NCI-H1092 treated with DMSO at 0.1 percent for 48 hours (cell line): ENCODE measurements around the gene INTS15.
"Not testable (repeated sequence)": the region's sequence is repeated elsewhere in the genome, so short reads cannot be mapped to it uniquely, and the experiment has no call there.

Experiments
- DNase-seq: peaks from one replicate; lab custom pipeline; 2025; lab: John Stamatoyannopoulos, UW

The INTS15 gene

DNA sequence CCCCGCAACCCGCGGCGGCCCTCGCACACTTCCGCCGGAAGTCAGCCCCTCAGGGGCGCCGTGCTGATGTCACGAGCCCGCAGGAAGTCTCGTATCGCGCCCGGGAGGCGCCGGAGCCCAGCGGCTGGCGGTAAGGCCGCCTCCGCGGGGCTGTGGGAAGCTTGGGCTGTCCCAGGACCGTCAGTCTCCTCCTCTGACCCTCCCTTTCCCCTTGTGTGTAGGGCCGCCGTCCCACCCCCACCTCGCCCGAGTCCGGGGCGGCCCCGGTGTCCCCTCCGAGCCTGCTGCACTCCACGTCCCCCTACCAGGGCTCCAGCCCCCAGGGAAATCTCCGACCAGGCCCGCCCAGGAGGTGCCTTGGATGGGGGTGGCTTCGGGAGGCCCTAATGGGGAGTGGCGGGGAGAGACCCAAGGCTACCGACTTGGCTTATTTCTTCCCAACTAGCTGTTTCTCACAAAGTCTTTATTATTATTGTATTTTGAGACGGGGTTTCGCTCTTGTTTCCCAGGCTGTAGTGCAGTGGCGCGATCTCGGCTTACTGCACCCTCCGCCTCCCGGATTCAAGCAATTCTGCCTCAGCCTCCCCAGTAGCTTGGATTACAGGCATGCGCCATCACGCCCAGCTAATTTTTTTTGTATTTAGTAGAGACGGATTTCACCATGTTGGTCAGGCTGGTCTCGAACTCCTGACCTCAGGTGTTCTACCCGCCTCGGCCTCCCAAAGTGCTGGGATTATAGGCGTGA, 12.3 kb upstream of the INTS15 start, which contains the start of gene ZDHHC4:
Gene ZDHHC4 (plus strand): TSS at position 86 of the 745 bp plus-strand sequence. CDS start 3,108 bp downstream, outside the sequence.
- peak; percentile 91 for DNase-seq

DNA sequence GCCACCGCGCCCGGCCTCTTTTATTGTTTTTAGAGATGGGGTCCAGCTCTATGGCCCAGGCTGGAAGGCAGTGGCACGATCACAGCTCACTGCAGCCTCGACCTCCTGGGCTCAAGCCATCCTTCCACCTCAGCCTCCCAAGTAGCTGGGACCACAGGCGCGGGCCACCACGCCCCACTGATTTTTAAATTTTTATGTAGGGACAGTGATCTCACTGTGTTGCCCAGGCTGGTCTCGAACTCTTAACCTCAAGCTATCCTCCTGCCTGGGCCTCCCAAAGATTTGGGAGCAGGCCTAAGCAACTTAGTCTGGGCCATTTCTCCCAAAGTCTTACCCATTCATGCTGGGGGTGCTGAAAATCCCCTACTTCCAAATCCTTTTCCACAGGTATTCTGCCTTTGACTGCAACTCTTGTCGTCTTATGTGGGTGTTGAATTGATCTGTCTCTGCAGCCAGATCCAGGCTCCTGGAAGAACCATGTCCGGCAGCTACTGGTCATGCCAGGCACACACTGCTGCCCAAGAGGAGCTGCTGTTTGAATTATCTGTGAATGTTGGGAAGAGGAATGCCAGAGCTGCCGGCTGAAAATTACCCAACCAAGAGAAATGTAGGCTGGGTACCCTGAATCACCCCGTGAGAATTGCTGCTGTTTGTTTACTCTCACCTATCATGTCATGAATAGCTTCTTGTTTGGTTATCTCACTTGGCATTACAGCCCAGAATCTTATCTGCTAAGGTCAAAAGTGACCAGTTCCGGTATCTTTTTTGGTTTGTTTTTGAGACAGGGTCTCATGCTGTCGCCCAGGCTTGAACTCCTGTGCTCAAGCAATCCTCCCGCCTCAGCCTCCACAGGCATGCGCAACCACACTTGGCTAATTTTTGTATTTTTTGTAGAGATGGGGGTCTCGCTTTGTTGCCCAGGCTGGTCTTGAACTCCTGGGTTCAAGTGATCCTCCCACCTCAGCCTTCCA, 11.4 kb upstream of the INTS15 start:
- DNase-seq, result no peak

DNA sequence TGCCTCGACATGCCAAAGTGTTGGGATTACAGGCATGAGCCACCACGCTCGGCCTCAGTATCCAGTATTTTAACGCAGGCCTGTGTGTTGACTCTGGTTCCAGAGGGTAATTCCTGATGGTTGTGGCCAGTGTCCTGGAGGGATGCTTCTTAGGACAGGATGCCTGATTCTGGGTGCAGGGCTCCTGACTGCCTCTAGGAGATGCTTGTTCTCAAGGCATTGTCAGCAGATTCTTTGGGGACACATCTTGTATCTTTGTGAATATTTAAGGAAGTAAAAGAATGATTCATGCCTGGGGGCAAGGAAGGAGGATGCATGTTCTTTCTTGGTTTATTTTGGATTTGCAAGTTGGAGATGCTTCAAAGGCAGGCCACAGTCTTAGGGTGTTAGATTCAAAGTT, 10.4 kb upstream of the INTS15 start:
- no peak for DNase-seq

DNA sequence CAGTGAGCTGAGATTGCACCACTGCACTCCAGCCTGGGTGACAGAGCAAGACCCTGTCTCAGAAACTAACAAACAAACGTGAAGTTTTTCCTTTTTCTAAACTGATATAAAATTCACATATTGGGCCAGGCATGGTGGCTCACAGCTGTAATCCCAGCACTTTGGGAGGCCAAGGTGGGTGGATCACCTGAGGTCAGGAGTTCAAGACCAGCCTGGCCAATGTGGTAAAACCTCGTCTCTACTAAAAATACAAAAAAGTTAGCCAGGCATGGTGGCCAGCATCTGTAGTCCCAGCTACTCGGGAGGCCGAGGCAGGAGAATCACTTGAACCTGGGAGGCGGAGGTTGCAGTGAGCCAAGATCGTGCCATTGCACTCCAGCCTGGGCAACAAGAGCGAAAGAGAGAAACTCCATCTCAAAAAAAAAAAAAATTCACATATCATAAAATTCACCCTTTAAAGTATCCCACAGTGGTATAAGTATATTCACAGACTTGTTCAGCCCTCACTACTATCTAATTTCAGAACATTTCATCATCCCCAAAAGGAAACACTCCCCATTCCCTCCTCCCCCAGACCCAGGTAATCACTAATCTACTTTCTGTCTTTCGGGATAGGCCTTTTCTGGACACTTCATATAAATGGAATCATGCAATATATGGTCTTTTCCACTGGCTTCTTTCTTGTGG, 3.9 kb upstream of the INTS15 start:
- not testable (repeated sequence) for DNase-seq

DNA sequence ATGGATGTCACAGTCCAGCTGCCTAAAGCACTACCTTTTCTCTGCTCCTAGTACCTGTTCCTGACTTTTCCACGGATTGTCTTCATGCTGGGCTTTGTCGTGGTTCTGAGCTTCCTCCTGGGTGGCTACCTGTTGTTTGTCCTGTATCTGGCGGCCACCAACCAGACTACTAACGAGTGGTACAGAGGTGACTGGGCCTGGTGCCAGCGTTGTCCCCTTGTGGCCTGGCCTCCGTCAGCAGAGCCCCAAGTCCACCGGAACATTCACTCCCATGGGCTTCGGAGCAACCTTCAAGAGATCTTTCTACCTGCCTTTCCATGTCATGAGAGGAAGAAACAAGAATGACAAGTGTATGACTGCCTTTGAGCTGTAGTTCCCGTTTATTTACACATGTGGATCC, 1.3 kb upstream of the INTS15 start:
- DNase-seq, result no peak

DNA sequence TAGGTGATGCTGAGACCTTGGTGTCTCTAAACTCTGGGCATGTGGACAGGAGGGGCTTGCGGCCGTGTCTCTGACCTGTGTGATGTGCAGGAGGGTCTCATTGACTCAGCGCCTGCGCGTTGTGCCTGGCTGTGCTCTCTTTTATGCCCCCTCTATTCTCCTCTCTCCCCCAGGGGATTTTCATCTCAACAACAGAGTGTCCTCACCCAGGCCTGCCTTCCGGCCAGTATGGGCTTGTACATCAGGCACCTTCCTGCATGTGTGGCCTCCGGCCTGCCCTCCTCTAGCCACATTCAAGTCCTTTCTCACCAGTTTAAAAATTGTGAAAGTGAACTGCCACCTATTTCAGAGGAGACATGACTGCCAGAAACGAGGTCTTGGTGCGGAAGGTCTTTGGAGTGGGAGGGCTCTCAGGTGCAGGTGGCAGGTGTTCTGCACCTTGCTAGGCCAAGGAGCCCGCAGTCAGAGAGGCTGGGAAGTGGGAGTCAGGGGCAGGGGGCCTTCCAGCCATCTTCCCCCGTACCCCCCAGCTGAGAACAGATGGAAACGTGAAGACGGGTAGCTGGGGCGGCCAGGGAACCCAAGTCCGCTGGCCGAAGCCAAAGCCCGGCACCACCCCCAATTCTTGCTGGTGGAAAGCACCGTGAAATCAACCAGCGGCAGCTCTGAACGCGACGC, 531 bp upstream of the INTS15 start:
- no peak for DNase-seq

DNA sequence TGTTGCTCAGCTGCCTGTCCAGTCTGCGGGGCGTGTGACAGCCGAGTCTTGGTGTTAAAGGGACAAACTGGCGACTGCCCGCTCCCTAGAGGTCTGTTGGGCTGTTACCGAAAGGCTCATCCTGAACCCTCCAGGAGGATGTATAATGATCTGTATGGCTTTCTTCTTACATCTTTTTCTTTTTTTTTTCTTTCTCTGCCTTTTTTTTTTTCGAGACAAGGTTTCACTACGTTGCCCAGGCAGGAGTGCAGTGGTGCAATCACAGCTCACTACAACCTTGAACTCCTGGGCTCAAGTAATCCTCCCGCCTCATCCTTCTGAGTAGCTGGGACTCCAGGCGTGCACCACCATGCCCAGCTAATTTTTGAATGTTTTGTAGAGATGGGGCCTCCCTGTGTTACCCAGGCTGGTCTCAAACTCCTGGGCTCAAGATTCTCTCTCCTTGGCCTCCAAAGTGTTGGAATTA, 857 bp downstream of the INTS15 start:
- no peak for DNase-seq

DNA sequence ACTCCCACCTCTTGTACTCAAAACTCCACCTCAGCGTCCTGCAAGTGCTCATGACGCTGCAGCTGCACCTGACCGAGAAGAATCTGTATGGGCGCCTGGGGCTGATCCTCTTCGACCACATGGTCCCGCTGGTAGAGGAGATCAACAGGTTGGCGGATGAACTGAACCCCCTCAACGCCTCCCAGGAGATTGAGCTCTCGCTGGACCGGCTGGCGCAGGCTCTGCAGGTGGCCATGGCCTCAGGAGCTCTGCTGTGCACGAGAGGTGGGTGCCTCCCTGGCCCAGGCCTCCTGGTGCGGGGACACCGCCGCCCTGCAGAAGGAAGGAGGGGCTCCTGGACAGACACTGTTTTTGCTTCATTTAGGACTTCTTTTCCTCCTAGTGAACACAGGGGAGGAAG, 10.3 kb downstream of the INTS15 start:
- no peak for DNase-seq

DNA sequence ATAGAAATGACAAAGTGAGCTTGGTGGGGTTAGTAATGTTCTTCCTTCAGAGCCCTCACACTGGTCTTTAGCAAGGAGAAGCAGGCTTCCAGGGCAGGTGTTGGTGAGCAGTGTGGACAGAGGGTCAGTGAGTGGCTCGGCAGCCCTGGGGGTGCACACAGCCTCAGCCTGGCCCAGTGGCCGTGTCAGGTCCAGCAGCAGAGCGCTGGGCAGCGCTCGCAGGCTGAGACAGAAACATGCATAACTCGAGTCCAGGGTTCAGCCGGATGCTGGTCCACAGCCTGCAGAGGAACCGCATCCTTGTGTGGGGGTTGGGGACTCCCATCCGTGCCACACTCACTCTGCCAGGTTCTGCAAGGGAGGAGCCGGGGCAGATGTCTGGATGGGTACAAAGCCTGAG, 14.6 kb downstream of the INTS15 start:
- no peak for DNase-seq

DNA sequence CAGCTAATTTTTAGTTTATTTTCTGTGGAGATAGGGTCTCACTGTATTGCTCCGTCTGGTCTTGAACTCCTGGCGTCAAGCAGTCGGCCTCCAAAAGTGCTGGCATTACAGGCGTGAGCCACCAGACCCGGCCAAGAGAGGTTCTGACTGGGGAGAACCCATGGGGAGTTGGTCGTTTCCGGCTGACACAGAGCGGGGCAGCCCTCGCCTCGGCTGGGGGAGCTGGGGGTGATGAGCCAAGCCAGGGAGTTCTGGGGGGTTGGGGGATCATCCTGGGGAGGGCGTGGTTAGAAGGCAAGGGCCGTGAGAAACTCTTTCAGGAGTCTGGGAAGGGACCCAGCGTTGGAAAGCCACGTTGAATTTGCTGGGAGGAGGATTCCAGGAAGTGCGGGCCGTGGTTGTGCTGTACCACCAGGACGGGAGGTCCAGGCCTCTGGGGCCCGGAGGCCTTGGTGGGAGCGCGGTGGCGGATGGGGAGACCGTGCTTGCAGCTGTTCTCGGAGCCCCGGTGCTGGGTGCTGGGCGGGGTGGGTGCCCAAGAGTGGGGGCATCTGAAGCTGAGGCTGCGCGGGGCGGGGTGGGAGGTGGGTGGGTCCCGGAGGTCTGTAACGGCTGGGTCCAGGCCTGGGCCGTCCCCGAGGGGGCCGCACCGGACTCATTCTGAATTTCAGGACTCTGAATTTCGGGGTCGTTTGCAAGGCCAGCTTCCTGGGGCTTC, 17.2 kb downstream of the INTS15 start:
- DNase-seq, result no peak

DNA sequence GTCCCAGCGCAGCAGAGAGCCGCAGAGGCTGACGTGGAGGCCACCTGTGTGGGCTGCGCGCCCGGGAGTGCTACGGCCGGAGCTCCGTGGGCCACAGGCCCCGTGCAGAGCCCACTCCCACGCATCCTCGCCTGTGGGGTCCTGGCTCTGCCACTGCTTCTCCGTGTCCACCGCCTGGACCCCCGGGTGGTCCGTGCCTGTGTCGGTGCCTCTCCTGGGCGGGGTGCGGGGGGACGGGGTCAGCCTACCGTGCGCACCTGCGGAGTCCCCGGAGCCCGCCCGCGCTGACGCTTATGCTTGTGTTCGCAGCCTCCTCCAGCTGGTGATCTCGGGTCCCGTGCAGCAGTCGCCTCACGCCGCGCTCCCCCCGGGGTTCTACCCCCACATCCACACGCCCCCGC, 17.8 kb downstream of the INTS15 start:
- DNase-seq, result no peak

DNA sequence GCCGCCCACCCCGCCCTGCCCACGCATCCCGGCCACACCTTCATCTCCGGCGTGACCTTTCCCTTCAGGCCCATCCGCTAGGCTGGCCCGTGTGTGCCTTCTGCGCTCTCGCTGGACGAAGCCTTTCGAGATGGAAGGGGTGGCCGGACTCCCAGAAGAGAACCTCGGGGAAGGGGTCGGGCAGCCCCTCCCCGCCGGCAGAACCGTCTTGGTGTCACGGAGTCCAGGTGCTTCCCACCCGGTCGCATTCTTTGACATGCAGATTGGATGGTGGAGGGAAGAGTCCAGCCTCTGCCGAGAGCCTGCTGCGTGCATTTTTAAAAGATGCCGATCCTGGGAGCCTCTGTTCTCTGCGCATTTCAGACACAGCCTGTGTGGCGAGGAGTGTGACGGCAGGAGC, 18.3 kb downstream of the INTS15 start:
- DNase-seq, result no peak

DNA sequence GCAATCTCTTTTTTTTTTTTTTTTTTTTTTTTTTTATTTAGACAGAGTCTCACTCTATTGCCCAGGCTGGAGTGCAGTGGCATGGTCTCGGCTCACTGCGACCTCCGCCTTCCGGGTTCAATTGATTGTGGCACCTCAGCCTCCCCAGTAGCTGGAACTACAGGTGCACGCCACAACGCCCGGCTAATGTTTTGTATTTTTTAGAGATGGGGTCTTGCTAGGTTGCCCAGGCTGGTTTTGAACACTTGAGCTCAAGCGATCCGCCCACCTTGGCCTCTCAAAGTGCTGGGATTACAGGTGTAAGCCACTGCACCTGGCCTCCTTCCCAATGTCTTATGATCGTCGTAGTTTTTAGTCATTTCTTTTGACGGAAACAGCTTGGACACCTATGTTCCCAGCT, 19.0 kb downstream of the INTS15 start:
- DNase-seq, result no peak

DNA sequence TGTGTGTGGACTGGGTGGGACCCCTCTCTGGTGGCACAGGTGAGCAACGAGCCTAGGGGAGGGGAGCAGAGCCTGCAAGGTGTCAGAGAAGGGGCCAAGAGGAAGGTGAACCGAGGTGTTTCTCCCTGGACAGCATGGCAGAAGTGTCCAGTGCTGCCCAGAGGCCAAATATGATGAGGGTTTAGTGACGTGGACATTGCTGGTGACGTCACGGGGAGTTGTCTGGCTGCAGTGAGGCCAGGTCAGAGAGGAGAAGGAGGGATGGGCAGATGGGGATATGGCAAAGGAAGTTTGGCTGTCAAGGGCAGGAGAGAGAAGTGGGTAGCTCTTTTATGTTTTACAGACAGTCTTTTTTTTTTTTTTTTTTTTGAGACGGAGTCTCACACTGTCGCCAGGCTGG, 23.0 kb downstream of the INTS15 start:
- DNase-seq, result no peak

DNA sequence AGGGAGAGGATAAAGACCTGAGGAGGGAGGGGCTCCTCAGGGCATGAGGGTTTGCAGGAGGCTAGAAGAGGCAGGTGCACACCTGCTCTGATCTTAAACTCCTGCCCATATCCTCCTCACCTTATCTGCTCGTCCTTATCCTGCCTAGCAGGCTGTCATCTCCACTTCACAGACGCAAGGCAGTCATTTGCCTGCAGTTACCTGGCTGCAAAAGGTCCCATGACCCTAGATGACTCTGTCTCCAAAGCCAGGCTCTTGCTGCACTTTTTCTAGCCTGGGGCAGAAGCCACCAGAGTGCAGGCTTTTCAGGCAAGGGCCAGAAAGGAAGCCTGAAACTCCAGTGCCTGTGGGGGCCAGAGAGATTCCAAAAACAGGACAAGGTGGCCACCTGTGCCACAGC, 23.9 kb downstream of the INTS15 start:
- no peak for DNase-seq

DNA sequence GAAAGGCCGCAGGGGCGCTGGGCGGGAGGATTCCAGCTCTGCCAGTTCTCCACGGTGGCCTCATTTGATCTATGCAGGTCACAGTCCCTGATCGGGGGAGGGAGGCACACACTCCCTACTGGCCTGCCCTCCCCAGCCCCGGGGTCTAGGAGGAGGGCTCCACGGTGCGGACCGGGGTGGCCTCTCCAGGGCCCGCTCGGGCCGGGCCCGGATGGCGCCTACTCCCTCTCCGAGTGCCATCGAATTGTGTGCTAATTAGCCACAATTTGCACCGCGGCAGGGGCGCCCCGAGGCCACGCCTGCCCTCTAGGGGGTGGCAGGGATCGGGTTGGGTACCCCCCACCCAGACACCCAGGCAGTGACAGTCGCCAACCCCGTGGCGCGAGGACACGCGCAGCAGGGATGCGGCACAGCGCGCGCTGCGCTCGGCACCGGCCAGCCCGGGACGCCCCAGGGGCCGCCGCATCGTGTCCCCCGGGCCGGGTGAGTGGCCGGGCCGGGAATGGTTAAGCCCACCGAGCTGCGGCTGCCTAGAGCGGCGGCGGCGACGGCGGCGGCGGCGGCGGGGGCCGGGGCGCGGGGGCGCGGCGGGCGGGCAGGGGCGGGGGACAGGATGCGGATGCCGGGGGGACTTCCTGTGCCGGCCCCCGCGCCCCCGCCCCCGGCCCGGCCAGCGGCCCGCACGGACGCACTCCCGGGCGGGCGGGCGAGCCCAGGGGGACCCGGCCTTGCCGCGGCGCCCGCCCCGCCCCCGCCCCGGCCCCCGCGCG, 25.3 kb downstream of the INTS15 start, which contains the start of gene ZNF853:
Gene ZNF853 (plus strand): TSS at position 658 of the 770 bp plus-strand sequence. CDS start 565 bp downstream, outside the sequence.
- DNase-seq, result no peak

DNA sequence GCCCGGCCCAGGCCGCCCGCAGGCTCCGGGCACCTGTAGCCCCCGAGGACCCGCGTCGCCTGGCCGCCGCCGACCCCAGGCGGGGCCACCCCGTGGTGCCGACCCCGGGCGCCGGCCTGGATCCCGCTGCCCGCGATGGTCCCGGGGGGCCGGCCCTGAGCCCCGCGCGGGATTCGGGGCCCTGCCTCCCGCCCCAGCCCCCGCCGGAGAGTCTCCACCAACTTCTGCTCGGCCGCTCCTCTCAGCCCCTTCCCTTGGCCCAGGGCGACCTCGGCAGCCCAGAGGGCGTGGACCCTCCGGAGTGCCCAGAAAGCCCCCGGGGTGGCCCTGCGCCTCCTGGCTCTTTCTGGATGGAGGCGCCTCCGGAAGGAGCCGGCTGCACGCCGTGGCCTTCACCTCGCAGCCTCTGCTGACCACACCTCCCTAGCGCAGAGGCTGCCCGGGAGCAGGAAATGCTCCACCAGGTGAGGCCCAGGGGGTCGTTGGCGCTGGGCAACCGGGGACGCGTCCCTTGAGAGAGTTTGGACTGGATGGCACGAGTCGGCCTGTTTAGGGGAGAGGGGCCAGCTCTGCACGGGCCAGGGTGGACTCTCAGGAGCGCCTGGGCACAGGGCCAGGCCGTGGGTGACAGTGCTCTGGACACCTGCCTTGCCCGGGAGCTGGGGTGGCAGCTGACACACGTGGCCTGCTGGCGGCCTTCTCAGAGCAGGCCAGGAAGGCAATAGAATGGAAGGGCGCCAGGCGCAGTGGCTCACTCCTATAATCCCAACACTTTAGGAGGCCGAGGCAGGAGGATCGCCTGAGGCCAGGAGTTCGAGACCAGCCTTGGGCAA, 26.1 kb downstream of the INTS15 start:
- peak; percentile 45 for DNase-seq

DNA sequence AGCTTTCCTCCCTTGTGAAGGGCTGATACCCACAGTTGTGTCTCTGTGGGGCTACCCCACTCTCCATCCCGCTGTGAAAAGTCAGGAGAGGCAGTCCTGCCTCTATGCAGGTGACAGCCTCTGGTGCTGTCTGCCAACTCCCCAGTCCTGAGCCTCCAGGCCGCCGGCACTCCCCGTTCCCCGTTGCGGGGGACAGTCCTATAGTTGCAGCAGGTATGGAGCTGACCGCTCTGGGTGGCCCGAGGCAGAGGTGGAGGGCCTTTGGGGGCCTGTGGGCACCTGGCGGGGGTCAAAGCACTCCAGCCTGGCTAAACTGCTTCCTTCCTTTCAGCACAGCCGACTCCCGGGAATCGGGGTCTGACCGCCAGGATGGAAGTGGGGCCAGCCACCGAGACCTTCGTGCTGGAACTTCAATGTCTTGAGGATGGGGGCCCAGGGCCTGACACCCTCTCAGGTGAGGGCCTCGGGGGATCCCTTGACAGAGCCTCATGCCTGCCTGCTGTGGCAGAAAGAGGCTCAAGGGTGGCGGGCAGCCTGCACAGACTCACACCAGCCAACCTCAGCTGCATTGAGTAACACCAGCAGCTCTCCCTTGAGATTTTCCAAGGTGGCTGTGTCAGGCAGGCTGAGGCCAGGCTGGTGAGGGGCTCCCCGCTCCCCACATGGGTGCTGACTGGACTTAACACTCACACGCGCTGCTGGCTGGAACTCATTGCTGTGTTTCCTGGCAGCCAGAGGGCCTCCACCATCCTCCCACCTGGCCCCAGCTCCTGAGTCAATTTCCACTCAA, 27.2 kb downstream of the INTS15 start:
- no peak for DNase-seq
